HG03095 (cell line): Measurements from ENCODE around the gene INTS14.

Experiments
- ATAC-seq: cut with Tn5 transposase; IDR thresholded peaks from one replicate; pipeline ENCODE4 v1.9.1; 2021; ENCODE audit warnings: moderate library complexity; ENCODE audit not compliant: unreplicated experiment

INTS14 gene

GRCh38 chr15:65533057-65533756 lies 77.7 kb downstream of the INTS14 start:
- no peak for ATAC-seq

- ATAC-seq, result no peak
Observed at GRCh38 chr15:65532738-65533051, 78.2 kb downstream of the INTS14 start.

DNA sequence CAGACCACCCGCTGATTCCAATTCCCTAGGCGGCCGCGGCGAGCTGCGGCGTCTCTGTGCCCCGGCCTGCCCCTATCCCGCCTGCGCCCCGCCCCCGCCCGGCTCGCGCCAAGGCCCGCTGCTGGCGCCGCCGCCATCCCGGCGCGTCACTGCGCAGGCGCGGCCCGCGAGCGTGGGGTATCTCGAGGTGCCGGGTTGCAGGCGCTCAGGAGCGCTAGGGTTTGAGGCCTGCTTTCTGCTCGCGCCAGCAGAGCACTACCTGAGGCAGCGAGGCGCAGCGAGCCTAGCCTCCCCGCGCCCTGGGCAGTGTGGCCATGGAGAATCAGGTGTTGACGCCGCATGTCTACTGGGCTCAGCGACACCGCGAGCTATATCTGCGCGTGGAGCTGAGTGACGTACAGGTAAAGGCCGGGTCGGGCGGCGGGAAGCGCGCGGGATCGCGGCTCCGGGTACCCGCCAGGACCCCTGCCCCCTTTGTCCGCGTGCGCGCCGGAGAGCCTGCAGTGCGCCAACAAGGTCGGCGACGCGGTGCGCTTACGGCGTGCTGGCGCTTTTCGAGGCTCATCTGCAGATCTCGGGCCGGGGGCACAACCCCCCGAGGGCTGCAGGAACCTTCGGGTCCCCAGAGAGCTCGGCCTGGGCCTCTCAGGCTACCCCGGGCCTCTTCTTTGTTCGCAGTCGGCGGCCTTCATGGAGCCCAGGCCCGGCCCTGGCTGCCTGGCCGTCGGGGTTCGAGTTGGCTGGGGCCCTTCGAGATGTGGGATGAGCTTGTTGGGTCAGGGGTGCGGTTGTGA lies 80.4 kb downstream of the INTS14 start, which contains the start of gene HACD3:
HACD3 (plus strand) TSS at position 146 of the 794 bp plus-strand sequence; CDS start at position 315, 169 bp downstream.
- peak; percentile 59 for ATAC-seq

DNA sequence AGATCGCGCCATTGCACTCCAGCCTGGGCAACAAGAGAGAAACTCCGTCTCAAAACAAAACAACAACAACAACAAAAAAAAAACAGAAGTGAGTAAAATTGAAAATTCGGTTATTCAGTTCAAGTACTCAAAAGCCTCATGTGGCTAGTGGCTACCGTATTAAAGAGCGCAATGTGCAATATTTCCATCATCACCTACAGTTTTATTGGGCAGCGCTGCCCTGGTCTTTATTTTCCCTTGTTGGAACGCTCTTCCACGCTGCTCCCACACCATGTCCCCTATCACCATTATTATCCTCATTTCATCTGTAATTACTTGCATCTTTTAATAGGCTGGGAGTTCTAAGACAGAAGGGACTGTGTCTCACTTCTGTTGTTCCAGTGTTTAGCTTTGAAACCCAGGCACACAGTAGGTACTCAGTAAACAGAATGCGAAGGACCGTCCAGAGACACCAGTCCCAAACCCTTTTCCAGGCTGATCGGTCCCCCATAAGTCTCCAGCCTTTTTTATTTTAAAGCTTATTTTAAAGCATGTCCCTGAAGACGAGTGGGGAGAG lies 81.1 kb downstream of the INTS14 start:
- no peak for ATAC-seq
